Right cardiac atrium (tissue), 5 donors: ENCODE data around the gene MZT2A. TPM values are rescaled to one million over a fixed set of nuclear protein-coding genes. Genes with fewer than 3 reads are reported as not detected.
"Not testable (repeated sequence)": the region's sequence is repeated elsewhere in the genome, so short reads cannot be mapped to it uniquely, and the experiment has no call there.

Source experiments
- ATAC-seq, 2 donors: fragments of 200-7000 bp; cut with Tn5 transposase; one replicate each; pipeline versions ENCODE4 v1.8.0 to v1.9.1; 2020; ENCODE audit warnings: moderate library complexity in 2 of 2, mild to moderate bottlenecking in 1 of 2
- DNase-seq, 3 donors: peaks; one replicate each; pipeline ENCODE4 v3.0.0-alpha.2; 2020
- H3K27ac ChIP-seq: one replicate; pipeline ENCODE4 v1.5.1; 2013; ENCODE audit warnings: mild to moderate bottlenecking, low read length, control low read depth, moderate library complexity
- H3K27me3 ChIP-seq: one replicate; pipeline ENCODE4 v1.6.1; 2013; ENCODE audit not compliant: control insufficient read depth, insufficient read depth
- H3K4me1 ChIP-seq: one replicate; pipeline ENCODE4 v1.6.1; 2013; ENCODE audit warnings: low read length; ENCODE audit not compliant: control insufficient read depth, insufficient read depth
- H3K4me3 ChIP-seq: one replicate; pipeline ENCODE4 v1.5.1; 2013; ENCODE audit warnings: low read length, control low read depth
- H3K9me3 ChIP-seq: one replicate; pipeline ENCODE4 v1.6.1; 2013; ENCODE audit warnings: low read length; ENCODE audit not compliant: control insufficient read depth
- WGBS: extraction: QIAGEN DNeasy Blood & Tissue Kit; methylation state at CpG from one replicate; pipeline ENCODE4 v1.1.7; 2013; 5-methylcytosine and 5-hydroxymethylcytosine counted together
- intact Hi-C, 4 donors: fragments of 100-400 bp; cut with DNase I; formaldehyde crosslinking; loops; one replicate each; pipeline versions ENCODE4 v1.11.0 to v1.14.0; 2022 to 2023
- polyA plus RNA-seq: library from polyadenylated mRNA; stranded (reverse); fragments of 200-250 nt; gene quantifications from one replicate; pipeline ENCODE4 v1.2.3, GENCODE V29; 2013
- total RNA-seq, 4 donors: library from RNA; stranded (reverse); fragmentation: NEBNext Ultra II Directional; extraction: Animal tissue kit (Norgen Biotek cat#: 25700); gene quantifications; one replicate each; pipeline ENCODE4 v1.2.1, GENCODE V29; 2021
- donor health status: healthy with polysubstance abuse.
- donor health status: DM: no; HTN: yes; CAD: no.
- donor health status: DM: no; HTN: no; CAD: no.
- donor health status: DM: no; HTN: yes; CAD: no; lungs with severe emphysema.
- donor health status: DM: yes; HTN: yes; CAD: no.

Gene MZT2A
- total and polyA plus RNA-seq, 5 donors, result 46.8 to 144 (median 90.0) TPM

- H3K4me1 ChIP-seq, H3K27me3 ChIP-seq, H3K4me3 ChIP-seq, DNase-seq, ATAC-seq, H3K9me3 ChIP-seq, H3K27ac ChIP-seq: not testable (repeated sequence)
- WGBS, result 90% methylated on average over 22 of the region's 24 CpGs
- intact Hi-C loops, result loop anchor here in 1 of 4 donors (5.0 kb wide), 1 partner anchor 108 kb away; no protein-coding TSS in a partner anchor
Observed at GRCh38 chr2:131519871-131520470, 27.8 kb upstream of the MZT2A start.

- intact Hi-C loops, result loop anchor here in 1 of 4 donors (5.0 kb wide), 1 partner anchor 107 kb away; no protein-coding TSS in a partner anchor
Observed at GRCh38 chr2:131519466-131519865, 27.3 kb upstream of the MZT2A start.

GRCh38 chr2:131518531-131518930, 26.3 kb upstream of the MZT2A start:
- WGBS, result 90% methylated on average over 10 of the region's 11 CpGs
- intact Hi-C loops, result loop anchor here in 1 of 4 donors (5.0 kb wide), 1 partner anchor 106 kb away; no protein-coding TSS in a partner anchor
- DNase-seq, result not testable (repeated sequence)

More at GRCh38 chr2:131519466-131519865, 27.3 kb upstream of the MZT2A start:
- Histone ChIP-seq H3K27me3 (no peaks in the 10 kb centered on the region), H3K27ac (no peak overlapping the region), H3K4me3 (no peak overlapping the region), H3K9me3 (no peaks in the 10 kb centered on the region), H3K4me1 (no peaks in the 10 kb centered on the region)
- 95% methylated on average over 15 of the region's 15 CpGs for WGBS
- ATAC-seq (no peak), DNase-seq (no peak)

GRCh38 chr2:131517856-131518255, 25.7 kb upstream of the MZT2A start:
- H3K27ac ChIP-seq, H3K27me3 ChIP-seq, H3K9me3 ChIP-seq, H3K4me3 ChIP-seq, DNase-seq, H3K4me1 ChIP-seq, ATAC-seq: not testable (repeated sequence)
- intact Hi-C loops, result loop anchor here in 1 of 4 donors (5.0 kb wide), 1 partner anchor 106 kb away; no protein-coding TSS in a partner anchor
- WGBS, result 88% methylated on average over 16 of the region's 16 CpGs

More at GRCh38 chr2:131518531-131518930, 26.3 kb upstream of the MZT2A start:
- H3K27ac ChIP-seq, H3K4me3 ChIP-seq, H3K27me3 ChIP-seq, H3K9me3 ChIP-seq, ATAC-seq, H3K4me1 ChIP-seq: not testable (repeated sequence)

- Histone ChIP-seq H3K9me3 (no peaks in the 10 kb centered on the region), H3K4me3 (no peak overlapping the region), H3K4me1 (no peaks in the 10 kb centered on the region), H3K27me3 (no peaks in the 10 kb centered on the region), H3K27ac (no peak overlapping the region)
- peak in 1 of 3 donors; percentile 41 for DNase-seq
- ATAC-seq, result no peak
- WGBS, result 94% methylated on average over 17 of the region's 17 CpGs
- intact Hi-C loops, result loop anchor here in 1 of 4 donors (5.0 kb wide), 1 partner anchor 105 kb away; no protein-coding TSS in a partner anchor
Observed at GRCh38 chr2:131517106-131517831, 25.1 kb upstream of the MZT2A start.

- 60% methylated on average over 11 of the region's 11 CpGs for WGBS
- ATAC-seq (peak; percentile 12 to 26), DNase-seq (peak in 2 of 3 donors; percentile 70 to 72)
- not testable (repeated sequence) for H3K27ac ChIP-seq, H3K9me3 ChIP-seq, H3K27me3 ChIP-seq, H3K4me3 ChIP-seq, H3K4me1 ChIP-seq
- intact Hi-C loops, result loop anchor here in 1 of 4 donors (5.0 kb wide), 1 partner anchor 104 kb away; no protein-coding TSS in a partner anchor
Observed at GRCh38 chr2:131516621-131517020, 24.4 kb upstream of the MZT2A start.

- intact Hi-C loops, result loop anchor here in 1 of 4 donors (5.0 kb wide), 1 partner anchor 104 kb away; no protein-coding TSS in a partner anchor
- Histone ChIP-seq H3K27me3 (no peaks in the 10 kb centered on the region), H3K9me3 (no peaks in the 10 kb centered on the region), H3K27ac (no peak overlapping the region), H3K4me1 (no peaks in the 10 kb centered on the region), H3K4me3 (no peak overlapping the region)
- DNase-seq (peak in 1 of 3 donors; percentile 30), ATAC-seq (no peak)
- 75% methylated on average over 10 of the region's 10 CpGs for WGBS
Observed at GRCh38 chr2:131516011-131516410, 23.8 kb upstream of the MZT2A start.

GRCh38 chr2:131515235-131515634, 23.0 kb upstream of the MZT2A start:
- WGBS, result 82% methylated on average over 14 of the region's 14 CpGs
- peak in 1 of 3 donors; percentile 55 for DNase-seq
- H3K4me1 ChIP-seq, H3K4me3 ChIP-seq, ATAC-seq, H3K27ac ChIP-seq, H3K9me3 ChIP-seq, H3K27me3 ChIP-seq: not testable (repeated sequence)
- intact Hi-C loops, result loop anchor here in 1 of 4 donors (5.0 kb wide), 1 partner anchor 103 kb away; no protein-coding TSS in a partner anchor

- not testable (repeated sequence) for H3K4me1 ChIP-seq, H3K27me3 ChIP-seq, H3K4me3 ChIP-seq, H3K9me3 ChIP-seq, DNase-seq, ATAC-seq, H3K27ac ChIP-seq
- WGBS, result 72% methylated on average over 15 of the region's 15 CpGs
- intact Hi-C loops, result loop anchor here in 1 of 4 donors (5.0 kb wide), 1 partner anchor 102 kb away; no protein-coding TSS in a partner anchor
Observed at GRCh38 chr2:131514408-131515166, 22.4 kb upstream of the MZT2A start.

- H3K4me1 ChIP-seq, H3K9me3 ChIP-seq, H3K4me3 ChIP-seq, intact Hi-C loops, H3K27me3 ChIP-seq, H3K27ac ChIP-seq: not testable (repeated sequence)
- DNase-seq (peak in 2 of 3 donors; percentile 51 to 70), ATAC-seq (peak; percentile 46 to 50)
- WGBS, result 72% methylated on average over 15 of the region's 17 CpGs
Observed at GRCh38 chr2:131511969-131512870, 20.0 kb upstream of the MZT2A start.
